ENCODE data around the gene ARHGAP27. TPM values are rescaled to one million over a fixed set of nuclear protein-coding genes. Genes with fewer than 3 reads are reported as not detected.
"Not testable (repeated sequence)": the region's sequence is repeated elsewhere in the genome, so short reads cannot be mapped to it uniquely, and the experiment has no call there.

Gene ARHGAP27
- polyA plus RNA-seq, 1 donor: 90.4 TPM

DNA sequence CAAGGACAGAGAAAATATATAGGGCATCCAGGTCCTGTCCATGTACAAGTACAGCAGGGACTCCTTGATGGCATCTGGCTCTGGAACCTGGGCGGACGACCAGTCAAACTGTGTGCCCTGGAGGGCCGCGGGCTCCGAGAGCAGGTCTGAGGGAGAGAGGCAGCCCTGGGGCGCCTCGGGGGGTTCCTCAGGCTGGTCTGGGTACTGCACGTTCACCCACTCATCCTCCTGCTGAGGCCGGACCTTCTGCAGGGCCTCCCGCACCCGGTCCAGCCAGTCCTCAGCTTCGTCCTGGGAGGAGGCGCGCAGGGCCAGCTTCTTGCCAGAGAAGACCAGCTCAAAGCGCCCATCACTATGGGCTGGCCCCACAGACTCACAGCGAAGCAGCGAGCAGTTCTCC is 21.1 kb upstream of the ARHGAP27 start:
- not testable (repeated sequence) for H3K4me1 ChIP-seq (ENCODE audit: control insufficient read depth, insufficient read depth, low read length); H3K27ac ChIP-seq (ENCODE audit: low read length); H3K36me3 ChIP-seq (ENCODE audit: control insufficient read depth, insufficient read depth, low read length); DNase-seq; H3K9me3 ChIP-seq (ENCODE audit: control insufficient read depth, low read depth, low read length); H3K27me3 ChIP-seq (ENCODE audit: control insufficient read depth, insufficient read depth, low read length); H3K4me3 ChIP-seq (ENCODE audit: low read length)
- WGBS (ENCODE audit: insufficient coverage, low lambda C conversion rate): no CpG with 5 or more reads among the region's 17 CpGs

- H3K27ac ChIP-seq (ENCODE audit: low read length); DNase-seq; H3K27me3 ChIP-seq (ENCODE audit: control insufficient read depth, insufficient read depth, low read length); H3K4me1 ChIP-seq (ENCODE audit: control insufficient read depth, insufficient read depth, low read length); H3K4me3 ChIP-seq (ENCODE audit: low read length); H3K9me3 ChIP-seq (ENCODE audit: control insufficient read depth, low read depth, low read length); H3K36me3 ChIP-seq (ENCODE audit: control insufficient read depth, insufficient read depth, low read length): not testable (repeated sequence)
- WGBS (ENCODE audit: insufficient coverage, low lambda C conversion rate): no CpG with 5 or more reads among the region's 7 CpGs
Observed at GRCh38 chr17:45453225-45453534, 20.5 kb upstream of the ARHGAP27 start.

DNA sequence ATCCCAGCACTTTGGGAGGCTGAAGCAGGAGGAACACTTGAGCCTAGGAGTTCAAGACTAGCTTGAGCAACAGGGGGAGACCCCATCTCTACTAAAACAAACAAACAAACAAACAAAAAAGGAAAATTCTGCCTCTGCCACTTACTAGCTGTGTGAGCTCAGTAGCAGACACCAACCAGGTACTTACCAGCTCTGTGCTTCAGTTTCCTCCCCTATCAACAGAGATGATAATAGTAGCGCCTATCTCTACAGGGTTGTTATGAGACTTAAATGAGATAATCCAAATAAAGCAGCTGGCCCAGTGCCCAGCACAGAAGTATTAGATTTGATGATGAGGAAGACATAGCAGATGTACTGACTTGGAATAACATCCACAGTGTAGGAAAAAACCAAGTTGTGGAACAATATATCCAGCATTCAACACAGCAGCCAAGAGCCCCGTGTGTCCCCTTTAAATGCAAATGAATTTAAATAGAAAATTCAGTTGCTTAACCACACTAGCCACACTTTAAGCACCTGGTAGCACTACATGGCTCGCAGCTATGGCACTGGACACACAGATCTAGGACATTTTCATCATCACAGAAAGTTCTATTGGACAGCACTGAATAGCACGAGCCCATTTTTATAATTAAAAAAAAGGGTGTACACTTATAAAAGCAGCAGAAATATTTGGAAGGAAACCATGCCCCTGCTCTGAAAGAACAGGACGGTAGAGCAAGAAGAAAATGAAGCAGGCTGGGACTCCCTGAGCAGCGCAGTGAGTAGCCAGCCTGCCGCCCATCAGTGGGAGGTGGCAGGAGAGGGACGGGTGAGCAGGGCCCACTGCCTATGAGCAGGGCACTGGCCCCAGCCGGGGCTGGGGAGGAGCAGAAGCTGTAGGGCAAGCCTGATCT is 19.9 kb upstream of the ARHGAP27 start:
- not testable (repeated sequence) for DNase-seq; H3K27me3 ChIP-seq (ENCODE audit: control insufficient read depth, insufficient read depth, low read length); H3K36me3 ChIP-seq (ENCODE audit: control insufficient read depth, insufficient read depth, low read length); H3K27ac ChIP-seq (ENCODE audit: low read length); H3K4me3 ChIP-seq (ENCODE audit: low read length); H3K9me3 ChIP-seq (ENCODE audit: control insufficient read depth, low read depth, low read length); H3K4me1 ChIP-seq (ENCODE audit: control insufficient read depth, insufficient read depth, low read length)
- no CpG with 5 or more reads among the region's 9 CpGs for WGBS (ENCODE audit: insufficient coverage, low lambda C conversion rate)

DNA sequence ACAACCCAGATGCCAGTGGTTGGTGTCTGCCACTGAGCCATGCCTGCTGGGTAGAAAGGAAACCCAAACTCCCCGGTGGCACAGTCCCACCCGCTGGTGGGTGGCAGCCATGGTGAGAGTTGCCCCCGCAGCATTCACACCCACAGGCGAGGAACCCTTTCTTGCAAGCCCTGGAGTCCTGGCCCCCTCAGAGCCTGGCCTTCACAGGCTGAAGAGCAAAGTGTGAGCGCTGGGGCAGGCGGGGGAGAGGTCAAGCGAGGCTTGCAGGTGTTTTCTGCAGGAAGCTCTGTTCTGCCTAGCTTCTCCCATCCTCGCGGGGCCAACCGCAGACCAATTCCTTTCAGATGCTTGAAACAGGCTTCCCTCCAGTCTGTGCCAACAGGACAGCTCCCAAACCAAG is 19.0 kb upstream of the ARHGAP27 start:
- not testable (repeated sequence) for H3K9me3 ChIP-seq (ENCODE audit: control insufficient read depth, low read depth, low read length); H3K27ac ChIP-seq (ENCODE audit: low read length); H3K27me3 ChIP-seq (ENCODE audit: control insufficient read depth, insufficient read depth, low read length); H3K4me1 ChIP-seq (ENCODE audit: control insufficient read depth, insufficient read depth, low read length); DNase-seq; H3K36me3 ChIP-seq (ENCODE audit: control insufficient read depth, insufficient read depth, low read length); H3K4me3 ChIP-seq (ENCODE audit: low read length)
- no CpG with 5 or more reads among the region's 10 CpGs for WGBS (ENCODE audit: insufficient coverage, low lambda C conversion rate)

DNA sequence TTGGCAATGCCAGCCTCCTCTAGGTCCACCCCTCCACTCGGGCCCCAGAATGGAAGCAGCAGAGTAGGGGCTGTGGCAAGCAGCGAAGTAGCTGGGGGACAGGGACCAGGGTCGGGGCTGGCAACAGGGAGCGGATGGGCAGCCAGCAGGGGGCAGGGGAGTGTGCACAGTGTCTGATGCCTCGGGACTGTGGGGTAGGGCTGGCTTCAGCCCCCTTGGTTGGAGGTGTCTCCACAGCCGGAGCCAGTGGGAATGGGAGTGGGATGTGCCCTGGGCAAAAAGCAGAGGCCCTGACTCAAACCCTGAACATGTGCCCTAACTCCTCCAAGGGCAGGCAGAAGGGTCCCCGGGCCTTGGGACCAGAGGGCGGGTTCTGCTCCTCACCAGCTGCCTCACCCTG is 18.5 kb upstream of the ARHGAP27 start:
- DNase-seq: no peak
- WGBS (ENCODE audit: insufficient coverage, low lambda C conversion rate): no CpG with 5 or more reads among the region's 8 CpGs
- H3K27ac ChIP-seq (ENCODE audit: low read length): no peak overlapping the region
- no peaks in the 10 kb centered on the region for H3K27me3 ChIP-seq (ENCODE audit: control insufficient read depth, insufficient read depth, low read length)
- no peaks in the 10 kb centered on the region for H3K4me1 ChIP-seq (ENCODE audit: control insufficient read depth, insufficient read depth, low read length)
- peaks cover 6% of the 10 kb centered on the region for H3K36me3 ChIP-seq (ENCODE audit: control insufficient read depth, insufficient read depth, low read length)
- no peaks in the 10 kb centered on the region for H3K9me3 ChIP-seq (ENCODE audit: control insufficient read depth, low read depth, low read length)
- no peak overlapping the region for H3K4me3 ChIP-seq (ENCODE audit: low read length)

GRCh38 chr17:45449708-45450329 is 17.1 kb upstream of the ARHGAP27 start:
- WGBS (ENCODE audit: insufficient coverage, low lambda C conversion rate): 100% methylated on average over 1 of the region's 1 CpG
- H3K27ac ChIP-seq (ENCODE audit: low read length); H3K4me1 ChIP-seq (ENCODE audit: control insufficient read depth, insufficient read depth, low read length); DNase-seq; H3K9me3 ChIP-seq (ENCODE audit: control insufficient read depth, low read depth, low read length); H3K27me3 ChIP-seq (ENCODE audit: control insufficient read depth, insufficient read depth, low read length); H3K4me3 ChIP-seq (ENCODE audit: low read length): not testable (repeated sequence)
- H3K36me3 ChIP-seq (ENCODE audit: control insufficient read depth, insufficient read depth, low read length): peaks cover 15% of the 10 kb centered on the region

DNA sequence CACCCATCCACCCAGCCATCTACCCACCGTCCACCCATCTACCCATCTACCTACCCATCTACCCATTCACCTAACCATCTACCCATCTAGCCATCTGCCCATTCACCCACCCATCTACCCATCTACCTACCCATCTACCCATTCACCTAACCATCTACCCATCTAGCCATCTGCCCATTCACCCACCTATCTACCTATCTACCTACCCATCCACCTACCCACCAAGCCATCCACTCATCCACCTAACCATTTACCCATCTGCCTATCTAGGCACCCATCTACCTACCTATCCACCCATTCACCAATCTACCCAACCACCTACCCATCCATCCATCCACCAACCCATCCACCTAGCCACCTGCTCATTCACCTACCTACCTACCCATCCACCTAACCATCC is 16.6 kb upstream of the ARHGAP27 start:
- not testable (repeated sequence) for H3K4me1 ChIP-seq (ENCODE audit: control insufficient read depth, insufficient read depth, low read length); H3K27me3 ChIP-seq (ENCODE audit: control insufficient read depth, insufficient read depth, low read length); DNase-seq; H3K27ac ChIP-seq (ENCODE audit: low read length); H3K9me3 ChIP-seq (ENCODE audit: control insufficient read depth, low read depth, low read length); H3K4me3 ChIP-seq (ENCODE audit: low read length)
- 100% methylated on average over 1 of the region's 1 CpG for WGBS (ENCODE audit: insufficient coverage, low lambda C conversion rate)
- peaks cover 15% of the 10 kb centered on the region for H3K36me3 ChIP-seq (ENCODE audit: control insufficient read depth, insufficient read depth, low read length)

- not testable (repeated sequence) for H3K9me3 ChIP-seq (ENCODE audit: control insufficient read depth, low read depth, low read length); H3K27ac ChIP-seq (ENCODE audit: low read length); DNase-seq; H3K4me1 ChIP-seq (ENCODE audit: control insufficient read depth, insufficient read depth, low read length); H3K4me3 ChIP-seq (ENCODE audit: low read length); H3K27me3 ChIP-seq (ENCODE audit: control insufficient read depth, insufficient read depth, low read length)
- peaks cover 15% of the 10 kb centered on the region for H3K36me3 ChIP-seq (ENCODE audit: control insufficient read depth, insufficient read depth, low read length)
- no CpG with 5 or more reads among the region's 1 CpG for WGBS (ENCODE audit: insufficient coverage, low lambda C conversion rate)
Observed at GRCh38 chr17:45448483-45448882, 15.8 kb upstream of the ARHGAP27 start.

- not testable (repeated sequence) for DNase-seq; H3K27ac ChIP-seq (ENCODE audit: low read length); H3K4me1 ChIP-seq (ENCODE audit: control insufficient read depth, insufficient read depth, low read length); H3K4me3 ChIP-seq (ENCODE audit: low read length); H3K9me3 ChIP-seq (ENCODE audit: control insufficient read depth, low read depth, low read length); H3K27me3 ChIP-seq (ENCODE audit: control insufficient read depth, insufficient read depth, low read length)
- peaks cover 15% of the 10 kb centered on the region for H3K36me3 ChIP-seq (ENCODE audit: control insufficient read depth, insufficient read depth, low read length)
- no CpG with 5 or more reads among the region's 7 CpGs for WGBS (ENCODE audit: insufficient coverage, low lambda C conversion rate)
Observed at GRCh38 chr17:45448066-45448465, 15.4 kb upstream of the ARHGAP27 start.

DNA sequence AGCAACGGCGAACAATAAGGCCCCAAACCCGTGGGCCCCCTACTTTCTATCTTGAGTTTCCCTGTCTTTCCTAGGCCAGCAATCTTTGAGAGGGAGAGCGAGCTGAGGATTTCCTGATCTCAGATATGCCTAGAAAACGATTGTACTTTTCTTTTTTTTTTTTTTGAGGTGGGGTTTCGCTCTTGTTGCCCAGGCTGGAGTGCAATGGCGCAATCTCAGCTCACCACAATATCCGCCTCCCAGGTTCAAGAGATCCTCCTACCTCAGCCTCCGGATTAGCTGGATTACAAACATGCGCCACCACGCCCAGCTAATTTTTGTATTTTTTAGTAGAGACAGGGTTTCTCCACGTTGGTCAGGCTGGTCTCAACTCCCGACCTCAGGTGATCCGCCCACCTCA is 15.0 kb upstream of the ARHGAP27 start:
- not testable (repeated sequence) for H3K27ac ChIP-seq (ENCODE audit: low read length); H3K9me3 ChIP-seq (ENCODE audit: control insufficient read depth, low read depth, low read length)
- WGBS (ENCODE audit: insufficient coverage, low lambda C conversion rate): no CpG with 5 or more reads among the region's 14 CpGs

More for the DNA sequence above, 15.0 kb upstream of the ARHGAP27 start:
- H3K36me3 ChIP-seq (ENCODE audit: control insufficient read depth, insufficient read depth, low read length): peaks cover 12% of the 10 kb centered on the region
- H3K27me3 ChIP-seq (ENCODE audit: control insufficient read depth, insufficient read depth, low read length); H3K4me1 ChIP-seq (ENCODE audit: control insufficient read depth, insufficient read depth, low read length); DNase-seq; H3K4me3 ChIP-seq (ENCODE audit: low read length): not testable (repeated sequence)

All from large intestine (tissue), 3 donors.